WTC11 (cell line): ENCODE results near the gene BEND3. TPM values are rescaled to one million over a fixed set of nuclear protein-coding genes. Genes with fewer than 3 reads are reported as not detected.

Source experiments
- ATAC-seq: fragments of 200-7000 bp; cut with Tn5 transposase; 2 replicates; pipeline ENCODE4 v1.10.0; 2021; ENCODE audit warnings: mild to moderate bottlenecking, moderate library complexity
- CTCF ChIA-PET: fragments of 300-600 bp; sonication (Branson Sonifier 250); formaldehyde crosslinking; loops from one replicate; lab custom pipeline; 2021; ENCODE audit warnings: antibody characterized with exemption; lab: Charles Lee
- POLR2A ChIA-PET: fragments of 350-600 bp; sonication (Branson Sonifier 250); formaldehyde crosslinking; loops from one replicate; lab custom pipeline; 2021; ENCODE audit warnings: antibody characterized with exemption; lab: Charles Lee
- DNase-seq: peaks from one replicate; pipeline ENCODE4 v3.0.0; 2021; ENCODE audit warnings: low spot score
- H3K27ac Mint-ChIP-seq: 2 replicates; pipeline ENCODE4 v1.8.0; 2021; ENCODE audit warnings: mixed read lengths
- H3K27me3 Mint-ChIP-seq: 2 replicates; pipeline ENCODE4 v1.8.0; 2021; ENCODE audit warnings: low read depth, mild to moderate bottlenecking, moderate library complexity, mixed read lengths
- H3K36me3 Mint-ChIP-seq: 2 replicates; pipeline ENCODE4 v1.8.0; 2021; ENCODE audit warnings: mixed read lengths
- H3K4me1 Mint-ChIP-seq: 2 replicates; pipeline ENCODE4 v1.8.0; 2022; ENCODE audit warnings: mixed read lengths
- H3K4me3 Mint-ChIP-seq: 2 replicates; pipeline ENCODE4 v1.8.0; 2021; ENCODE audit warnings: mild to moderate bottlenecking, moderate library complexity, mixed read lengths
- H3K9me3 Mint-ChIP-seq: 2 replicates; pipeline ENCODE4 v1.8.0; 2021; ENCODE audit warnings: mixed read lengths
- CREB1 ChIP-seq: sonication (generic); formaldehyde crosslinking; IDR thresholded peaks from 2 replicates; pipeline ENCODE4 v1.8.0; 2023; ENCODE audit warnings: mild to moderate bottlenecking, missing genetic modification reagents
- CREM ChIP-seq: sonication (generic); formaldehyde crosslinking; IDR thresholded peaks from 2 replicates; pipeline ENCODE4 v1.8.1; 2022; ENCODE audit warnings: mild to moderate bottlenecking, missing genetic modification reagents, moderate library complexity
- ELF4 ChIP-seq: sonication (generic); formaldehyde crosslinking; IDR thresholded peaks from 2 replicates; pipeline ENCODE4 v1.8.1; 2022; ENCODE audit warnings: low read depth, mild to moderate bottlenecking, moderate library complexity, missing genetic modification reagents
- ESRRA ChIP-seq: sonication (generic); formaldehyde crosslinking; IDR thresholded peaks from 2 replicates; pipeline ENCODE4 v1.8.1; 2022; ENCODE audit warnings: mild to moderate bottlenecking, missing genetic modification reagents, borderline replicate concordance
- HMGA2 ChIP-seq: fragments of 250-450 bp; sonication (Bioruptor Pico); IDR thresholded peaks from 2 replicates; pipeline ENCODE4 v1.4.0; 2021; ENCODE audit warnings: mild to moderate bottlenecking, moderate library complexity
- NFE2L1 ChIP-seq: sonication (generic); formaldehyde crosslinking; IDR thresholded peaks from 2 replicates; pipeline ENCODE4 v1.8.1; 2023; ENCODE audit warnings: missing genetic modification reagents
- NFYB ChIP-seq: sonication (generic); formaldehyde crosslinking; conservative IDR thresholded peaks from 2 replicates; pipeline ENCODE4 v1.8.0; 2022; ENCODE audit warnings: low read depth, missing genetic modification reagents
- NR3C1 ChIP-seq: sonication (generic); formaldehyde crosslinking; conservative IDR thresholded peaks from 2 replicates; pipeline ENCODE4 v1.8.1; 2023; ENCODE audit warnings: low read depth, mild to moderate bottlenecking, missing genetic modification reagents
- SMAD3 ChIP-seq: sonication (generic); formaldehyde crosslinking; IDR thresholded peaks from 2 replicates; pipeline ENCODE4 v1.8.0; 2022; ENCODE audit warnings: missing genetic modification reagents, mild to moderate bottlenecking, borderline replicate concordance
- TEAD1 ChIP-seq: sonication (generic); formaldehyde crosslinking; IDR thresholded peaks from 2 replicates; pipeline ENCODE4 v1.8.0; 2022; ENCODE audit warnings: mild to moderate bottlenecking, missing genetic modification reagents
- TP53 ChIP-seq: sonication (generic); formaldehyde crosslinking; IDR thresholded peaks from 2 replicates; pipeline ENCODE4 v1.8.1; 2023; ENCODE audit warnings: mild to moderate bottlenecking, missing genetic modification reagents
- ZBTB21 ChIP-seq: sonication (generic); formaldehyde crosslinking; IDR thresholded peaks from 2 replicates; pipeline ENCODE4 v1.8.1; 2023; ENCODE audit warnings: mild to moderate bottlenecking, missing genetic modification reagents, borderline replicate concordance
- ZNF423 ChIP-seq: fragments of 250-450 bp; sonication (Bioruptor Pico); IDR thresholded peaks from 2 replicates; pipeline ENCODE4 v2.1.2; 2022; ENCODE audit warnings: mild to moderate bottlenecking, moderate library complexity
- total RNA-seq: library from RNA; stranded (reverse); gene quantifications from 3 replicates; pipeline ENCODE4 v1.2.3, GENCODE V29; 2021
- TF ChIP-seq, protein P1 (sequence below): sonication (generic); formaldehyde crosslinking; conservative IDR thresholded peaks from 2 replicates; pipeline ENCODE4 v1.8.1; 2022; ENCODE audit warnings: mild to moderate bottlenecking, missing genetic modification reagents
- TF ChIP-seq, protein P2 (sequence below): sonication (generic); formaldehyde crosslinking; IDR thresholded peaks from 2 replicates; pipeline ENCODE4 v1.8.1; 2023; ENCODE audit warnings: mild to moderate bottlenecking, missing genetic modification reagents
- TF ChIP-seq, protein P3 (sequence below): fragments of 250-450 bp; sonication (Bioruptor Pico); IDR thresholded peaks from 2 replicates; pipeline ENCODE4 v1.9.0; 2021; ENCODE audit warnings: mild to moderate bottlenecking, borderline replicate concordance
- TF ChIP-seq, protein P4 (sequence below): sonication (generic); formaldehyde crosslinking; IDR thresholded peaks from 2 replicates; pipeline ENCODE4 v1.8.0; 2022; ENCODE audit warnings: mild to moderate bottlenecking, missing genetic modification reagents
- TF ChIP-seq, protein P5 (sequence below): fragments of 250-450 bp; sonication (Bioruptor Pico); IDR thresholded peaks from 2 replicates; pipeline ENCODE4 v1.8.0; 2021; ENCODE audit warnings: mild to moderate bottlenecking

Gene BEND3
- total RNA-seq, 1 experiment from 2014 or later, result 25.4 TPM

DNA sequence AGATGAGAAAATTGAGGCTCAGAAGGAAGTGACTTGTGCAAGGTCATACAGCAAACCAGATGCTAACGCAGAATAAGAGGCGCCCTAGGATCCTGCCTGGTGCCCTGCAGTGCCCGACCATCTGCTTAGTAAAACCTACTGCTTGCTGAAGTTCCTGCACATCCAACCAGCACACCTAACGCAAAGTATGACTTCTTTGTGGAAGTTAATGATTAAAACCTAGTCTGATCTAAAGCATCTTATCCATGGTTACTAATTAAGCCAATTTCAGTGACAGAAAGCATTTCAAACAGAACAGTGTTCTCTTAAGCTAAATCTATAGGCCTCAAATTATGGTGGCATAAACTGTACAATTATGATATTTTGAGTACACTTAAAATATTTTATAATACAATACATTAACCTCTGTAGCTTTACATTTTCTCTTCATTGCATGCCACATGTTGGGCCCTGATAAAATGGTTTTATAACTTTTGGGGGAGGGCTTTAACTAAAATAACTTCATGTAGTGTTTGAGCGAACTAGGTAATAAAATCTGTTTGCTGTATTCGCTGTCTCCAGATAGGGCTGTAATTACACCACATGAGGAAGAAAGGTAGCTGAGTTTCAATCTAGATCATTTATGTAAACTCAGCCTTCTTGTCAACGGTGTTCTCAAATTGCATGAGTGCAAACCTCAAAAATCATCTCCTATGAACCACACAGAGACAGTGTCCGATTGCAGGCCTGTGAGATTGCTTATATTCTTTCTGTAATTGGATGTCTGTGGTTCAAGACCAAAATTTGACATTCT lies 37.5 kb upstream of the BEND3 start:
- POLR2A ChIA-PET, result interaction anchor here (0.5 to 2.0 kb wide), 3 partner anchors 9 to 99 kb away, joined by 4 to 11 read pairs (median 5); partner anchors contain the start of gene BEND3
- TF ChIP-seq NFYB (CRISPR knock-in tag) (no peak), ZBTB21 (CRISPR knock-in tag) (no peak), TP53 (no peak), CREM (CRISPR knock-in tag) (no peak), NFE2L1 (CRISPR knock-in tag) (no peak), HMGA2 (CRISPR knock-in tag) (no peak), ZNF423 (no peak), NR3C1 (CRISPR knock-in tag) (no peak), ELF4 (CRISPR knock-in tag) (no peak), ESRRA (CRISPR knock-in tag) (no peak), TEAD1 (CRISPR knock-in tag) (no peak), CREB1 (CRISPR knock-in tag) (no peak)
- TF ChIP-seq, protein P1, sequence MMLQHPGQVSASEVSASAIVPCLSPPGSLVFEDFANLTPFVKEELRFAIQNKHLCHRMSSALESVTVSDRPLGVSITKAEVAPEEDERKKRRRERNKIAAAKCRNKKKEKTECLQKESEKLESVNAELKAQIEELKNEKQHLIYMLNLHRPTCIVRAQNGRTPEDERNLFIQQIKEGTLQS (CRISPR knock-in tag), result no peak
- TF ChIP-seq, protein P2, sequence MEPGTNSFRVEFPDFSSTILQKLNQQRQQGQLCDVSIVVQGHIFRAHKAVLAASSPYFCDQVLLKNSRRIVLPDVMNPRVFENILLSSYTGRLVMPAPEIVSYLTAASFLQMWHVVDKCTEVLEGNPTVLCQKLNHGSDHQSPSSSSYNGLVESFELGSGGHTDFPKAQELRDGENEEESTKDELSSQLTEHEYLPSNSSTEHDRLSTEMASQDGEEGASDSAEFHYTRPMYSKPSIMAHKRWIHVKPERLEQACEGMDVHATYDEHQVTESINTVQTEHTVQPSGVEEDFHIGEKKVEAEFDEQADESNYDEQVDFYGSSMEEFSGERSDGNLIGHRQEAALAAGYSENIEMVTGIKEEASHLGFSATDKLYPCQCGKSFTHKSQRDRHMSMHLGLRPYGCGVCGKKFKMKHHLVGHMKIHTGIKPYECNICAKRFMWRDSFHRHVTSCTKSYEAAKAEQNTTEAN (CRISPR knock-in tag), result no peak
- TF ChIP-seq, protein P3, sequence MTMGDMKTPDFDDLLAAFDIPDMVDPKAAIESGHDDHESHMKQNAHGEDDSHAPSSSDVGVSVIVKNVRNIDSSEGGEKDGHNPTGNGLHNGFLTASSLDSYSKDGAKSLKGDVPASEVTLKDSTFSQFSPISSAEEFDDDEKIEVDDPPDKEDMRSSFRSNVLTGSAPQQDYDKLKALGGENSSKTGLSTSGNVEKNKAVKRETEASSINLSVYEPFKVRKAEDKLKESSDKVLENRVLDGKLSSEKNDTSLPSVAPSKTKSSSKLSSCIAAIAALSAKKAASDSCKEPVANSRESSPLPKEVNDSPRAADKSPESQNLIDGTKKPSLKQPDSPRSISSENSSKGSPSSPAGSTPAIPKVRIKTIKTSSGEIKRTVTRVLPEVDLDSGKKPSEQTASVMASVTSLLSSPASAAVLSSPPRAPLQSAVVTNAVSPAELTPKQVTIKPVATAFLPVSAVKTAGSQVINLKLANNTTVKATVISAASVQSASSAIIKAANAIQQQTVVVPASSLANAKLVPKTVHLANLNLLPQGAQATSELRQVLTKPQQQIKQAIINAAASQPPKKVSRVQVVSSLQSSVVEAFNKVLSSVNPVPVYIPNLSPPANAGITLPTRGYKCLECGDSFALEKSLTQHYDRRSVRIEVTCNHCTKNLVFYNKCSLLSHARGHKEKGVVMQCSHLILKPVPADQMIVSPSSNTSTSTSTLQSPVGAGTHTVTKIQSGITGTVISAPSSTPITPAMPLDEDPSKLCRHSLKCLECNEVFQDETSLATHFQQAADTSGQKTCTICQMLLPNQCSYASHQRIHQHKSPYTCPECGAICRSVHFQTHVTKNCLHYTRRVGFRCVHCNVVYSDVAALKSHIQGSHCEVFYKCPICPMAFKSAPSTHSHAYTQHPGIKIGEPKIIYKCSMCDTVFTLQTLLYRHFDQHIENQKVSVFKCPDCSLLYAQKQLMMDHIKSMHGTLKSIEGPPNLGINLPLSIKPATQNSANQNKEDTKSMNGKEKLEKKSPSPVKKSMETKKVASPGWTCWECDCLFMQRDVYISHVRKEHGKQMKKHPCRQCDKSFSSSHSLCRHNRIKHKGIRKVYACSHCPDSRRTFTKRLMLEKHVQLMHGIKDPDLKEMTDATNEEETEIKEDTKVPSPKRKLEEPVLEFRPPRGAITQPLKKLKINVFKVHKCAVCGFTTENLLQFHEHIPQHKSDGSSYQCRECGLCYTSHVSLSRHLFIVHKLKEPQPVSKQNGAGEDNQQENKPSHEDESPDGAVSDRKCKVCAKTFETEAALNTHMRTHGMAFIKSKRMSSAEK, result no peak
- TF ChIP-seq, protein P4, sequence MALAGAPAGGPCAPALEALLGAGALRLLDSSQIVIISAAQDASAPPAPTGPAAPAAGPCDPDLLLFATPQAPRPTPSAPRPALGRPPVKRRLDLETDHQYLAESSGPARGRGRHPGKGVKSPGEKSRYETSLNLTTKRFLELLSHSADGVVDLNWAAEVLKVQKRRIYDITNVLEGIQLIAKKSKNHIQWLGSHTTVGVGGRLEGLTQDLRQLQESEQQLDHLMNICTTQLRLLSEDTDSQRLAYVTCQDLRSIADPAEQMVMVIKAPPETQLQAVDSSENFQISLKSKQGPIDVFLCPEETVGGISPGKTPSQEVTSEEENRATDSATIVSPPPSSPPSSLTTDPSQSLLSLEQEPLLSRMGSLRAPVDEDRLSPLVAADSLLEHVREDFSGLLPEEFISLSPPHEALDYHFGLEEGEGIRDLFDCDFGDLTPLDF (CRISPR knock-in tag), result no peak
- TF ChIP-seq, protein P5, sequence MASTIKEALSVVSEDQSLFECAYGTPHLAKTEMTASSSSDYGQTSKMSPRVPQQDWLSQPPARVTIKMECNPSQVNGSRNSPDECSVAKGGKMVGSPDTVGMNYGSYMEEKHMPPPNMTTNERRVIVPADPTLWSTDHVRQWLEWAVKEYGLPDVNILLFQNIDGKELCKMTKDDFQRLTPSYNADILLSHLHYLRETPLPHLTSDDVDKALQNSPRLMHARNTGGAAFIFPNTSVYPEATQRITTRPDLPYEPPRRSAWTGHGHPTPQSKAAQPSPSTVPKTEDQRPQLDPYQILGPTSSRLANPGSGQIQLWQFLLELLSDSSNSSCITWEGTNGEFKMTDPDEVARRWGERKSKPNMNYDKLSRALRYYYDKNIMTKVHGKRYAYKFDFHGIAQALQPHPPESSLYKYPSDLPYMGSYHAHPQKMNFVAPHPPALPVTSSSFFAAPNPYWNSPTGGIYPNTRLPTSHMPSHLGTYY, result no peak
- Mint-ChIP-seq H3K36me3 (no peaks in the 10 kb centered on the region), H3K4me1 (peaks cover 38% of the 10 kb centered on the region), H3K4me3 (no peak overlapping the region), H3K9me3 (no peaks in the 10 kb centered on the region), H3K27me3 (no peaks in the 10 kb centered on the region), H3K27ac (peak overlapping the region; percentile 80; the same call in 1 of the 2 replicates)
- ATAC-seq (no peak), DNase-seq (no peak)
- CTCF ChIA-PET, result interaction anchor here (1.1 kb wide), 1 partner anchor 26 kb away, joined by 4 read pairs; no protein-coding TSS in a partner anchor

DNA sequence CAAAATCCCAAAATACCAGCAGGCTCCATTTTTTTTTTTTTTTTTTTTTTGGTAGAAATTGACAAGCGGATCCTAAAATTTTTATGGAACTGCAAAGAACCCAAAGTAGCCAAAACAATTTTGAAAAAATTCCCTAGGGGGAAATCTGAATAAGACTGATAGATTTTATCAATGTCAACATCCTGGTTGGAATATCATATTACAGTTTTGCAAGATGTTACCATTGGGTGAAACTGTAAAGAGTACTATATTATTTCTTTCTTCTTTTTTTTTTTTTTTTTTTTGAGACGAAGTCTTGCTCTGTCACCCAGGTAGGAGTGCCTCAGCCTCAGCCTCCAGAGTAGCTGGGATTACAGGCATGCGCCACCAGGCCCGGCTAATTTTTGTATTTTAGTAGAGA lies 29.4 kb upstream of the BEND3 start:
- H3K4me1 Mint-ChIP-seq, result peaks cover 6% of the 10 kb centered on the region
- POLR2A ChIA-PET, result interaction anchor here (0.7 kb wide), 1 partner anchor 36 kb away, joined by 3 read pairs; no protein-coding TSS in a partner anchor
- DNase-seq, result no peak
- H3K4me3 Mint-ChIP-seq, result no peak overlapping the region
- CTCF ChIA-PET, result no interaction called here
- peaks cover 3% of the 10 kb centered on the region; the same call in 1 of the 2 replicates for H3K9me3 Mint-ChIP-seq
- H3K27me3 Mint-ChIP-seq, result no peaks in the 10 kb centered on the region
- H3K36me3 Mint-ChIP-seq, result no peaks in the 10 kb centered on the region
- H3K27ac Mint-ChIP-seq, result no peak overlapping the region
- no peak for TF ChIP-seq SMAD3 (CRISPR knock-in tag)
- TF ChIP-seq, all 79 proteins: peak for 0
- no peak for ATAC-seq
